Measurements from ENCODE around the gene PLCL1. TPM values are rescaled to one million over a fixed set of nuclear protein-coding genes. Genes with fewer than 3 reads are reported as not detected.

Gene PLCL1
- total and polyA plus RNA-seq, 8 donors = 0.93 to 28.7 (median 3.1) TPM

DNA sequence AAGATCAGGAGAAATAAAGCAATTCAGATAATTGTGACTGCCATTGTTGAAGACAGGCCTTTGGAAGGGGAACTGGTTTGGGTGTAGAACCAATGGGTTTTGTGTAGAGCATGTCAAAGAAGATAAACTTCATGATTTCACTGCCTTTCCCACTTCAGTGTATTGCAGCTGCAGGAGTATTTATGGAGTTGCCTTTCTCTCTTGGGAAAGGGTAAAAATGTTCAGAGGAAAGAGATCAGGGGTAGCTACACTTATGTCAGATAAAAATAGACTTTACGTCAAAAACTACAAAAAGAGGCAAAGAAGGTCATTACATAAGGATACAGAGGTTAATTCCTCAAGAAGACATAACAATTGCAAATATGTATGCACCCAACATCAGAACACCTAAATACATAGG, 249.4 kb downstream of the PLCL1 start:
- no peaks in the 10 kb centered on the region for H3K27me3 ChIP-seq
- TF ChIP-seq CTCF (IDR thresholded peaks at IDR 0.05) (no peak), POLR2A (IDR thresholded peaks at IDR 0.05) (no peak), POLR2AphosphoS5 (IDR thresholded peaks at IDR 0.05) (no peak), EP300 (IDR thresholded peaks at IDR 0.05) (no peak)
- no peak overlapping the region for H3K27ac ChIP-seq
- H3K9me3 ChIP-seq = no peaks in the 10 kb centered on the region
- 84 to 97% (median 90%) methylated on average over 1 of the region's 1 CpG for WGBS, 5 donors
- H3K4me1 ChIP-seq = peaks cover 0 to 4% (median 0%) of the 10 kb centered on the region in 4 donors
- no peaks in the 10 kb centered on the region for H3K36me3 ChIP-seq
- intact Hi-C loops (cut with DNase I; ENCODE audit: low total_unique reads) = no loop called here
- no peak for DNase-seq
- no peak overlapping the region for H3K4me3 ChIP-seq

DNA sequence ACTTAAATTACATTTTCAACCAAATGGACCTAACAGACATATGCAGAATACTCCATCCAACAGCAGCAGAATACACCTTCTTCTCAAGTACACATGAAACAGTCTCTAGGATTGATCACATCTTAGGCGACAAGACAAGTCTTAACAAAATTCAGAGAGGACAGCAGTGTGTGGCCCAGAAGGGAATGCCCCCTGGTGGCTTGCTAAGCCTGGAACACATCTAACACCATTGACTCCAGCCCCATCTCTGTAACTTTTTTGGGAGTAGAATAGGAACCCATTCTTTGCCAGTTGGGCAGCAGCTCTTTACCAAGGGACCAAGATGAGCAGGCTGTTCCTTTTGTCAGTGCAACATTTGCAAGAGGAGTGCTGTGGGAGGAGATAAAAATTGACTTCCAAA, 249.9 kb downstream of the PLCL1 start:
- Histone ChIP-seq H3K27ac (no peak overlapping the region), H3K4me1 (peaks cover 0 to 4% (median 0%) of the 10 kb centered on the region in 4 donors), H3K27me3 (no peaks in the 10 kb centered on the region), H3K36me3 (no peaks in the 10 kb centered on the region), H3K9me3 (no peaks in the 10 kb centered on the region), H3K4me3 (no peak overlapping the region)
- peak; percentile 23 to 34 for DNase-seq
- 57 to 79% (median 73%) methylated on average over 1 of the region's 1 CpG for WGBS, 5 donors
- TF ChIP-seq CTCF (IDR thresholded peaks at IDR 0.05) = peak in 4 of 7 experiments; percentile 14 to 28 (median 17)
- no peak for TF ChIP-seq EP300 (IDR thresholded peaks at IDR 0.05)
- TF ChIP-seq POLR2A (IDR thresholded peaks at IDR 0.05) = no peak
- no peak for TF ChIP-seq POLR2AphosphoS5 (IDR thresholded peaks at IDR 0.05)
- intact Hi-C loops (cut with DNase I; ENCODE audit: low total_unique reads) = no loop called here

- Histone ChIP-seq H3K4me3 (no peak overlapping the region), H3K27ac (no peak overlapping the region), H3K9me3 (no peaks in the 10 kb centered on the region), H3K4me1 (peaks cover 0 to 8% (median 2%) of the 10 kb centered on the region in 4 donors), H3K27me3 (no peaks in the 10 kb centered on the region), H3K36me3 (no peaks in the 10 kb centered on the region)
- no peak for TF ChIP-seq EP300 (IDR thresholded peaks at IDR 0.05)
- 37 to 75% (median 48%) methylated on average over 2 of the region's 2 CpGs for WGBS, 5 donors
- intact Hi-C loops (cut with DNase I; ENCODE audit: low total_unique reads) = no loop called here
- DNase-seq = no peak
Measured at GRCh38 chr2:198055716-198056115, 251.3 kb downstream of the PLCL1 start.

DNA sequence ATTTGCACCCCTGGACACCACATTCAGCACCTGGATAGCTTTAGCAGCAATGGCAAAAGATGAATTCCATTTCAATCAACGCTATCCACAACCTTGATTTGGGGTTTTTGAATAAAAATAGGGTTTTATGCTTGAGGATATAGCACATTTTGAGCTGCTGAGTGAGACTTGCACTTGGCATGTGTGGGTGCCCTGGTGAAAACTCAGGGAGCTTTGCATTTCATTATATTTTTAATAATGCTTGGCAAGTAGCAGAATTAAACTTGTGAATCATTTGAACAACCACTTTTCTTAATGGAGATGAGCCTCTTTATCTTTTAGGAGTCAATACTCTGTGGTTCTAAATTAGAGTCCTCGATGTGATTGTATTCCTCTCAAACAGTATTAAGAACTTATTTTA, 252.4 kb downstream of the PLCL1 start:
- Histone ChIP-seq H3K4me3 (no peak overlapping the region), H3K36me3 (no peaks in the 10 kb centered on the region), H3K9me3 (no peaks in the 10 kb centered on the region), H3K27me3 (no peaks in the 10 kb centered on the region), H3K4me1 (peaks cover 0 to 8% (median 2%) of the 10 kb centered on the region in 4 donors), H3K27ac (no peak overlapping the region)
- intact Hi-C loops (cut with DNase I; ENCODE audit: low total_unique reads) = no loop called here
- 81 to 95% (median 88%) methylated on average over 2 of the region's 2 CpGs for WGBS, 5 donors
- DNase-seq = no peak
- no peak for TF ChIP-seq POLR2AphosphoS5 (IDR thresholded peaks at IDR 0.05)
- TF ChIP-seq CTCF (IDR thresholded peaks at IDR 0.05) = no peak
- TF ChIP-seq POLR2A (IDR thresholded peaks at IDR 0.05) = no peak

- H3K4me1 ChIP-seq = peaks cover 0 to 22% (median 7%) of the 10 kb centered on the region in 4 donors
- H3K27ac ChIP-seq = no peak overlapping the region
- H3K9me3 ChIP-seq = no peaks in the 10 kb centered on the region
- no peaks in the 10 kb centered on the region for H3K27me3 ChIP-seq
- 36 to 60% (median 42%) methylated on average over 7 of the region's 7 CpGs for WGBS, 5 donors
- H3K36me3 ChIP-seq = no peaks in the 10 kb centered on the region
- no peak for DNase-seq
- TF ChIP-seq EP300 (IDR thresholded peaks at IDR 0.05) = no peak
- TF ChIP-seq POLR2A (IDR thresholded peaks at IDR 0.05) = no peak
- no peak for TF ChIP-seq CTCF (IDR thresholded peaks at IDR 0.05)
- no peak for TF ChIP-seq POLR2AphosphoS5 (IDR thresholded peaks at IDR 0.05)
- H3K4me3 ChIP-seq = no peak overlapping the region
- intact Hi-C loops (cut with DNase I; ENCODE audit: low total_unique reads) = no loop called here
Measured at GRCh38 chr2:198059800-198060199, 255.4 kb downstream of the PLCL1 start.
